K562 (cell line): Measurements from ENCODE around the gene ADIG. TPM values are rescaled to one million over a fixed set of nuclear protein-coding genes. Genes with fewer than 3 reads are reported as not detected.

Experiments
- ATAC-seq: fragments of 200-7000 bp; cut with Tn5 transposase; 3 replicates; pipeline ENCODE4 v1.9.1; 2020; ENCODE audit warnings: moderate library complexity
- BruUV-seq: library from RNA; stranded (reverse); fragments of 400-500 nt; replicated peaks from 2 replicates; lab custom pipeline; 2021; lab: Mats Ljungman, UMichigan
- CTCF ChIA-PET: fragments of 300-600 bp; formaldehyde crosslinking; extraction: SDS; loops from one replicate; lab custom pipeline; 2021; ENCODE audit warnings: low intra/inter-chr PET ratio; lab: Yijun Ruan, JAX
- POLR2A ChIA-PET: fragments of 300-600, 350-650 bp; sonication (Branson Sonifier 250); formaldehyde crosslinking; extraction: SDS; loops from one replicate; lab custom pipeline; 2021; ENCODE audit warnings: antibody characterized with exemption, inconsistent platforms; lab: Yijun Ruan, JAX
- DNase-seq, 4 experiments: peaks; one replicate each; pipeline versions ENCODE4 v3.0.0 to v3.0.0-alpha.2; 2011 to 2018; ENCODE audit warnings: low spot score in 3 of 4, mixed read lengths in 3 of 4; ENCODE audit errors: extremely low read depth in 1 of 4
- FAIRE-seq: peaks from 2 replicates; lab custom pipeline; 2011; peaks lifted over from hg19 to GRCh38; lab: Jason Lieb, UNC
- H2AFZ ChIP-seq: 2 replicates; pipeline ENCODE4 v1.6.0; 2011; ENCODE audit warnings: low read depth, low read length, control low read depth, inconsistent platforms
- H3K27ac ChIP-seq: fragments of 200-600 bp; 3 replicates; pipeline ENCODE4 v1.8.0; 2011; ENCODE audit warnings: low read depth, mild to moderate bottlenecking, control low read depth, inconsistent platforms, low read length, moderate library complexity, mixed read lengths; ENCODE audit errors: extremely low read depth
- H3K27me3 ChIP-seq, 2 experiments: fragments of 300-600 bp in 1 of 2; 2 replicates in 1 of 2; 3 replicates in 1 of 2; pipeline versions ENCODE4 v1.6.0 to v1.8.0; 2011; ENCODE audit warnings: inconsistent platforms in 2 of 2, low read length in 2 of 2, mild to moderate bottlenecking in 1 of 2, mixed read lengths in 1 of 2, moderate library complexity in 1 of 2; ENCODE audit not compliant: control insufficient read depth in 2 of 2, insufficient read depth in 2 of 2
- H3K36me3 ChIP-seq: fragments of 300-600 bp; 3 replicates; pipeline ENCODE4 v1.8.0; 2011; ENCODE audit warnings: mild to moderate bottlenecking, low read length, inconsistent platforms; ENCODE audit not compliant: control insufficient read depth, insufficient read depth
- H3K4me1 ChIP-seq, 2 experiments: fragments of 200-600 bp in 1 of 2; replicated peaks in 1 of 2; 2 replicates in 1 of 2; 3 replicates in 1 of 2; pipeline versions ENCODE4 v1.5.1 to v1.8.0; 2011; ENCODE audit warnings: inconsistent platforms in 2 of 2, low read length in 2 of 2, mild to moderate bottlenecking in 1 of 2, mixed read lengths in 1 of 2, moderate library complexity in 1 of 2; ENCODE audit not compliant: control insufficient read depth in 2 of 2, insufficient read depth in 2 of 2
- H3K4me2 ChIP-seq: 2 replicates; pipeline ENCODE4 v1.6.1; 2011; ENCODE audit warnings: low read length, control low read depth, inconsistent platforms, mixed read lengths; ENCODE audit not compliant: insufficient read depth
- H3K4me3 ChIP-seq: fragments of 200-600 bp; sonication (generic), shearing (Covaris generic); 2 replicates; pipeline ENCODE4 v1.5.1; 2016; ENCODE audit warnings: control low read depth, inconsistent platforms
- H3K79me2 ChIP-seq: fragments of 200-600 bp; 3 replicates; pipeline ENCODE4 v1.8.0; 2011; ENCODE audit warnings: low read length, inconsistent platforms; ENCODE audit not compliant: control insufficient read depth, insufficient read depth
- H3K9ac ChIP-seq, 2 experiments: 2 replicates each; pipeline versions ENCODE4 v1.6.0 to v1.6.1; 2011; ENCODE audit warnings: low read depth in 2 of 2, low read length in 2 of 2, control low read depth in 1 of 2, inconsistent platforms in 1 of 2, mild to moderate bottlenecking in 1 of 2, mixed read lengths in 1 of 2; ENCODE audit not compliant: insufficient read depth in 1 of 2
- H3K9me1 ChIP-seq: one replicate; pipeline ENCODE4 v1.6.0; 2011; ENCODE audit warnings: inconsistent platforms, mild to moderate bottlenecking, low read length, moderate library complexity; ENCODE audit not compliant: control insufficient read depth, insufficient read depth
- H3K9me3 ChIP-seq: replicated peaks from 2 replicates; pipeline ENCODE4 v1.5.1; 2011; ENCODE audit warnings: low read depth, low read length, inconsistent platforms; ENCODE audit not compliant: control insufficient read depth, insufficient read depth
- H4K20me1 ChIP-seq: replicated peaks from 2 replicates; pipeline ENCODE4 v1.6.1; 2011; ENCODE audit warnings: low read length, inconsistent platforms, mixed read lengths; ENCODE audit not compliant: control insufficient read depth, insufficient read depth
- ATF7 ChIP-seq: fragments of 450-650 bp; IDR thresholded peaks from 2 replicates; pipeline ENCODE4 v1.7.1; 2014; ENCODE audit warnings: mild to moderate bottlenecking, moderate library complexity
- FOSL1 ChIP-seq: fragments of 200-800 bp; sonication (Bioruptor generic); conservative IDR thresholded peaks from 2 replicates; pipeline ENCODE4 v1.6.1; 2016; ENCODE audit warnings: missing genetic modification characterization, missing compliant biosample characterization
- SMARCC2 ChIP-seq: fragments of 450-650 bp; IDR thresholded peaks from 2 replicates; pipeline ENCODE4 v1.6.1; 2017; ENCODE audit warnings: antibody characterized with exemption, moderate library complexity, mild to moderate bottlenecking, low read depth
- ZNF551 ChIP-seq: fragments of 250-450 bp; sonication (Bioruptor Pico); IDR thresholded peaks from 2 replicates; pipeline ENCODE4 v1.5.0; 2021; ENCODE audit warnings: mild to moderate bottlenecking, moderate library complexity
- WGBS: fragments of 100-300 bp; shearing (Covaris generic); methylation state at CpG from one replicate; pipeline ENCODE4 v1.1.6; 2016; ENCODE audit warnings: low coverage, mixed read lengths; ENCODE audit not compliant: insufficient coverage; ENCODE audit errors: missing lambda C conversion rate; 5-methylcytosine and 5-hydroxymethylcytosine counted together
- in situ Hi-C: fragments of 300-500 bp; cut with MboI; formaldehyde crosslinking; loops from 4 replicates; pipeline ENCODE4 v1.15.0; 2018; ENCODE audit warnings: inconsistent platforms, mixed read lengths
- intact Hi-C: fragments of 100-400 bp; cut with micrococcal nuclease; formaldehyde crosslinking; loops from 2 replicates; pipeline ENCODE4 v1.14.2; 2022
- polyA plus RNA-seq, 8 experiments: library from polyadenylated mRNA; depleted of rRNA in 4 of 8; stranded (reverse) in 5 of 8; unstranded in 3 of 8; fragments of >200 nt; fragmentation: Nextera tagmentation in 2 of 8; fragmentation: Illumina TruSeq in 1 of 8; extraction: Ambion mirVana in 2 of 8; extraction: Trizol in 1 of 8; gene quantifications; 2 replicates each; pipeline versions ENCODE4 v1.2.1 to v1.2.3, GENCODE V29; 2011 to 2014; ENCODE audit warnings: inconsistent platforms in 1 of 8, missing spikeins in 1 of 8
- total RNA-seq, 7 experiments: library from RNA; depleted of rRNA in 6 of 7; stranded (reverse); fragments of >200 nt in 6 of 7; fragmentation: Illumina TruSeq in 2 of 7; extraction: Trizol in 2 of 7; gene quantifications; 2 replicates each; pipeline versions ENCODE4 v1.2.1 to v1.2.3, GENCODE V29; 2011 to 2021; ENCODE audit warnings: low replicate concordance in 1 of 7
- TF ChIP-seq, protein P1 (sequence below), 3 experiments: fragments of 200-800 bp in 1 of 3; sonication (Bioruptor generic) in 1 of 3; sonication (generic) in 1 of 3; formaldehyde crosslinking in 1 of 3; IDR thresholded peaks; 2 replicates each; pipeline versions ENCODE4 v1.6.1 to v1.8.0; 2016 to 2022; ENCODE audit warnings: mild to moderate bottlenecking in 2 of 3, missing compliant biosample characterization in 2 of 3, missing genetic modification characterization in 2 of 3, missing genetic modification reagents in 1 of 3
- TF ChIP-seq, protein P2 (sequence below): fragments of 450-650 bp; formaldehyde crosslinking; IDR thresholded peaks from 2 replicates; pipeline ENCODE4 v1.4.0; 2022; ENCODE audit warnings: missing genetic modification characterization
- TF ChIP-seq, protein P3 (sequence below): sonication (generic); formaldehyde crosslinking; IDR thresholded peaks from 2 replicates; pipeline ENCODE4 v1.8.0; 2022; ENCODE audit warnings: mild to moderate bottlenecking, missing genetic modification reagents

Gene ADIG
- total and polyA plus RNA-seq, 9 of the 15 experiments (the other 6 are each of a cell fraction or from before 2014, with no cell fraction given), result not detected

DNA sequence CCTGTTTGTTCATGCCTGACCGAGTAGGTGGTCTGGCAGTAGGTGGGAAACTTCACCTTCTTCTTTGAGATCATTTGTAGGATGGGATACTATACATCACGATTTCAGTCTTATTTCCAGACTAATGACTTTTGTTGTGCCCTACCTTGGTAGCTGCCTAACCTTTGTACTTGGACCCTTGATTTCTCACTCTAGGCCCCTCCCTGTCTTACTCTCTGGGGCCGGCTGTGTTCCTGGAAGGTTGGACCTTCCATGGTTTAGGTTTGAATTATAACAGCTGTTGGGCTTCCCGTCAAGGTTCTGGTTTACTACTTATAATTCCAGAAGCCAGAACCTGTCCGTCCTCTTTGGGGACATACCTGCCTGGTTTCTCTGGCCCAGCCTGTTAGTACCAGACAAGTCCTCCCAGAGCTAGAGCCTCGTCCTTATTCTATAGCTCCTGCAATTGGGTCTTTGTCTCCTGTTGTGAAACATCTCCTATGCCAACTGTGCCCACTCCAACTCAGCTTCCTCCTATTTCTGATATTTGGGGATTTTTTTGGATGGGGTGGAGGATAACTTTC is 14.9 kb upstream of the ADIG start (continued):
- TF ChIP-seq, protein P1, sequence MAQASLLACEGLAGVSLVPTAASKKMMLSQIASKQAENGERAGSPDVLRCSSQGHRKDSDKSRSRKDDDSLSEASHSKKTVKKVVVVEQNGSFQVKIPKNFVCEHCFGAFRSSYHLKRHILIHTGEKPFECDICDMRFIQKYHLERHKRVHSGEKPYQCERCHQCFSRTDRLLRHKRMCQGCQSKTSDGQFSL (CRISPR knock-in tag; IDR thresholded peaks at IDR 0.05), result no peak
- TF ChIP-seq, protein P1 (tag; IDR thresholded peaks at IDR 0.05), result no peak
- TF ChIP-seq ZNF551 (CRISPR knock-in tag), result no peak
- TF ChIP-seq, protein P2, sequence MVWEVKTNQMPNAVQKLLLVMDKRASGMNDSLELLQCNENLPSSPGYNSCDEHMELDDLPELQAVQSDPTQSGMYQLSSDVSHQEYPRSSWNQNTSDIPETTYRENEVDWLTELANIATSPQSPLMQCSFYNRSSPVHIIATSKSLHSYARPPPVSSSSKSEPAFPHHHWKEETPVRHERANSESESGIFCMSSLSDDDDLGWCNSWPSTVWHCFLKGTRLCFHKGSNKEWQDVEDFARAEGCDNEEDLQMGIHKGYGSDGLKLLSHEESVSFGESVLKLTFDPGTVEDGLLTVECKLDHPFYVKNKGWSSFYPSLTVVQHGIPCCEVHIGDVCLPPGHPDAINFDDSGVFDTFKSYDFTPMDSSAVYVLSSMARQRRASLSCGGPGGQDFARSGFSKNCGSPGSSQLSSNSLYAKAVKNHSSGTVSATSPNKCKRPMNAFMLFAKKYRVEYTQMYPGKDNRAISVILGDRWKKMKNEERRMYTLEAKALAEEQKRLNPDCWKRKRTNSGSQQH, result no peak
- no peak for TF ChIP-seq SMARCC2

DNA sequence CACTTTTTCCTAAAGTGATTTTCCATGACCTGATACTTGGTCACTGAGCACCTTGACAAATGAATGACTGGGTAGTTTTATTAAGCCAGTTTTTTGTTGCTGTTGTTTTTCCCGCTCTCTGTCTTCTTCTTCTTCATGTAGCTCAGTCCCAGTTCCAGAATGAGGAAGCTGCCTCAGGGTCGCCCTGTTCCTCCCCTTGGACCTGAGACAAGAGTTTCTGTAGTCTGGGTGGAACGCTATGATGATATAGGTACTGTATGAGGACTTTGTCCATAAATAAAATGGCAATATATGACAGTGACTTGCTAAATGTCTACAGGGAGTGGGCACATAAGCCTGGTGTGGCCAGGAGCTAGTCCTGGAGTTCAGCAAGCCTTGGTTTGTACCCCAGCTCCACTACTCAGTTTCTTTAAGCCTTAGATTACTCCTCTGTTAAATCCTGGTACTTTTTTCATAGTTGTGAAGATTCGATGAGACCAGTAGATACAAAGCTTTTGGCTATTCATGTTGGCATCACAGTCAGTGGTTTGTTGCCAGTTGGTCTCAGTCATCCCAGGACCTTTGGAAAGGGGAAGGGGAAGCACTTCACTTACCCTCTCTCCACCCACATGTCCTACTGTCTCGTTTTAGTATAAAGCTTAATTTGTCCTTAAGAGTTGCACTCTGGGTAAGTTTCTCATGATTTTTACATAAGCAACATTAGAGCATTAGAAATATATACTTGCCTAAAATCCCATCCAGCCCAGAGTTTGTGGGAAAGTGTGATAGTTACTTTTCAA is 11.1 kb upstream of the ADIG start:
- no TSS peak for BruUV-seq
- CTCF ChIA-PET, result no interaction called here
- no peak for FAIRE-seq
- Histone ChIP-seq H3K9me3 (no peaks in the 10 kb centered on the region), H3K4me2 (no peak overlapping the region), H3K9ac (no peak overlapping the region), H2AFZ (no peak overlapping the region), H3K36me3 (peaks cover 62% of the 10 kb centered on the region), H4K20me1 (no peaks in the 10 kb centered on the region), H3K4me3 (no peak overlapping the region), H3K79me2 (no peaks in the 10 kb centered on the region), H3K27me3 (no peaks in the 10 kb centered on the region), H3K4me1 (no peaks in the 10 kb centered on the region), H3K27ac (no peak overlapping the region), H3K9me1 (no peaks in the 10 kb centered on the region)
- no peak for DNase-seq
- no peak for ATAC-seq
- intact Hi-C loops, result no loop called here
- WGBS, result 58% methylated on average over 5 of the region's 5 CpGs
- POLR2A ChIA-PET, result interaction anchor here (0.5 to 1.9 kb wide), 3 partner anchors 11 to 135 kb away, joined by 3 to 7 read pairs (median 4); partner anchors contain the start of genes ADIG and SNHG17
- TF ChIP-seq, protein P3, sequence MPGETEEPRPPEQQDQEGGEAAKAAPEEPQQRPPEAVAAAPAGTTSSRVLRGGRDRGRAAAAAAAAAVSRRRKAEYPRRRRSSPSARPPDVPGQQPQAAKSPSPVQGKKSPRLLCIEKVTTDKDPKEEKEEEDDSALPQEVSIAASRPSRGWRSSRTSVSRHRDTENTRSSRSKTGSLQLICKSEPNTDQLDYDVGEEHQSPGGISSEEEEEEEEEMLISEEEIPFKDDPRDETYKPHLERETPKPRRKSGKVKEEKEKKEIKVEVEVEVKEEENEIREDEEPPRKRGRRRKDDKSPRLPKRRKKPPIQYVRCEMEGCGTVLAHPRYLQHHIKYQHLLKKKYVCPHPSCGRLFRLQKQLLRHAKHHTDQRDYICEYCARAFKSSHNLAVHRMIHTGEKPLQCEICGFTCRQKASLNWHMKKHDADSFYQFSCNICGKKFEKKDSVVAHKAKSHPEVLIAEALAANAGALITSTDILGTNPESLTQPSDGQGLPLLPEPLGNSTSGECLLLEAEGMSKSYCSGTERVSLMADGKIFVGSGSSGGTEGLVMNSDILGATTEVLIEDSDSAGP (CRISPR knock-in tag), result no peak
- TF ChIP-seq FOSL1, result no peak
- no peak for TF ChIP-seq ATF7
- in situ Hi-C loops, result no loop called here
